GM19438 (cell line): ENCODE data around the gene ADAM12.
"Not testable (repeated sequence)": the region's sequence is repeated elsewhere in the genome, so short reads cannot be mapped to it uniquely, and the experiment has no call there.

Experiments
- ATAC-seq: cut with Tn5 transposase; IDR thresholded peaks from one replicate; pipeline ENCODE4 v1.9.1; 2021; ENCODE audit warnings: low read depth; ENCODE audit not compliant: unreplicated experiment

ADAM12 gene

GRCh38 chr10:126196281-126196680 lies 192.0 kb downstream of the ADAM12 start:
- no peak for ATAC-seq

- no peak for ATAC-seq
Measured at GRCh38 chr10:126191192-126191591, 197.1 kb downstream of the ADAM12 start.

GRCh38 chr10:126188679-126189200 lies 199.5 kb downstream of the ADAM12 start:
- ATAC-seq = no peak

GRCh38 chr10:126187399-126187798 lies 200.9 kb downstream of the ADAM12 start:
- ATAC-seq = no peak

GRCh38 chr10:126186766-126187165 lies 201.5 kb downstream of the ADAM12 start:
- no peak for ATAC-seq

- ATAC-seq = no peak
Measured at GRCh38 chr10:126185676-126186447, 202.4 kb downstream of the ADAM12 start.

- no peak for ATAC-seq
Measured at GRCh38 chr10:126181626-126182025, 206.7 kb downstream of the ADAM12 start.

GRCh38 chr10:126179637-126180036 lies 208.6 kb downstream of the ADAM12 start:
- peak; percentile 62 for ATAC-seq

- no peak for ATAC-seq
Measured at GRCh38 chr10:126177417-126178030, 210.8 kb downstream of the ADAM12 start.

- no peak for ATAC-seq
Measured at GRCh38 chr10:126175641-126176262, 212.5 kb downstream of the ADAM12 start.

GRCh38 chr10:126172755-126173154 lies 215.5 kb downstream of the ADAM12 start:
- not testable (repeated sequence) for ATAC-seq

- ATAC-seq = no peak
Measured at GRCh38 chr10:126171555-126171954, 216.7 kb downstream of the ADAM12 start.

GRCh38 chr10:126170776-126171175 lies 217.5 kb downstream of the ADAM12 start:
- ATAC-seq = no peak

GRCh38 chr10:126170371-126170770 lies 217.9 kb downstream of the ADAM12 start:
- no peak for ATAC-seq

GRCh38 chr10:126169899-126170298 lies 218.4 kb downstream of the ADAM12 start:
- no peak for ATAC-seq

GRCh38 chr10:126166797-126167196 lies 221.5 kb downstream of the ADAM12 start:
- no peak for ATAC-seq

- no peak for ATAC-seq
Measured at GRCh38 chr10:126165874-126166273, 222.4 kb downstream of the ADAM12 start.

- no peak for ATAC-seq
Measured at GRCh38 chr10:126163506-126163905, 224.8 kb downstream of the ADAM12 start.

GRCh38 chr10:126161691-126162090 lies 226.6 kb downstream of the ADAM12 start:
- no peak for ATAC-seq

GRCh38 chr10:126160971-126161630 lies 227.2 kb downstream of the ADAM12 start:
- ATAC-seq = no peak

GRCh38 chr10:126160571-126160970 lies 227.7 kb downstream of the ADAM12 start:
- ATAC-seq = no peak
